Measurements from ENCODE around the gene VCAN.

VCAN gene

DNA sequence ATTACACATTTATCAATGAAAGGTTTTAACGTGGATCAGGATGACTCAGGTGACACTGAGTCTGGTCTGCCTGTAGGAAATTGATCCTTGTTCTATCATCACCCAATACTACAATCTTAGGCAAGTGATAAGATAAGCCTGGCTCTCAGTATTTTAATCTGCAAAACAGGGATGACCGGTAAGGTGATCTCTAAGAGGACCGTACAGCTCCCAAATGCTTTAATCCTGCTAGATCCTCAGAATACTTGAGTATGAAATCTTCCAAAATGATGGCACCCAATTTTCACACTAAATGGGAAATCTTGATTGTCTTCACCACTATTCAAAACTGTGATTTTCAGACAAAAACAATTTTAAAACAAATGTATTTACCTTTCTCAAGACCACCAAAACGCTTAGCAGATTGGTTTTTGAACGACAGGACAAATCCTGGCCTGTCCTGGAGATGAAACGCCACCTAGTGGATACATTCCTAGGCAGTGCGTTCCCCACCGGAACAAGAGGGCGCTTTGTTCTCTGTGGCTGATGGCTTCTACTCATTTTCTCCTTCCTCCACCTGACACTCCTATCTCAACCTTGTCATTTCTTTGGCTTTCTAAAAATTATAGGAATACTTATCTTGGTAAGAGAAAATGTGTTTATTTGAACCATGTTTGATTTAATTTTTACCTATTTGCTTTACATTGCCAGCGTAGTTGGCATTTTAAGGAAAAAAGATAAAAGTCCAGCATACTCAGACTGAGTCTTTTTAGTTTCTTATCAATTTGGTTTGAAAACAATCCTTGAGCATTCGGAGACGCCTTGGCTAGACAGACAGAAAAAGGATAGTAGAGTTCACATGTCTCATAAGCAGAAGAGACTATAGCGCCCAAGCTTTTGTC, 41.2 kb upstream of the VCAN start (continued):
- TF ChIP-seq ZBTB11 (tag by site-specific recombination; conservative IDR thresholded peaks at IDR 0.05; ENCODE audit: low read depth): no peak
- TF ChIP-seq ZIC2 (tag by site-specific recombination; IDR thresholded peaks at IDR 0.05): no peak
- no peak for TF ChIP-seq ZNF561 (tag by site-specific recombination; IDR thresholded peaks at IDR 0.05; ENCODE audit: borderline replicate concordance)
- no peak for TF ChIP-seq ZNF785 (tag by site-specific recombination; IDR thresholded peaks at IDR 0.05)
- no peak for TF ChIP-seq ZNF623 (tag by site-specific recombination; IDR thresholded peaks at IDR 0.05)
- TF ChIP-seq ZNF148 (tag by site-specific recombination; IDR thresholded peaks at IDR 0.05; ENCODE audit: borderline replicate concordance): no peak
- TF ChIP-seq ZSCAN18 (tag by site-specific recombination; IDR thresholded peaks at IDR 0.05): no peak
- TF ChIP-seq EGR2 (tag by site-specific recombination; IDR thresholded peaks at IDR 0.05; ENCODE audit: low read depth): no peak
- no peak for TF ChIP-seq ZNF16 (tag by site-specific recombination; IDR thresholded peaks at IDR 0.05; ENCODE audit: low read depth)
- TF ChIP-seq ZFP37 (tag by site-specific recombination; IDR thresholded peaks at IDR 0.05): no peak
- peak; percentile 20; the same call in 1 of the 2 replicates for TF ChIP-seq CTCF (tag by site-specific recombination; IDR thresholded peaks at IDR 0.05)

DNA sequence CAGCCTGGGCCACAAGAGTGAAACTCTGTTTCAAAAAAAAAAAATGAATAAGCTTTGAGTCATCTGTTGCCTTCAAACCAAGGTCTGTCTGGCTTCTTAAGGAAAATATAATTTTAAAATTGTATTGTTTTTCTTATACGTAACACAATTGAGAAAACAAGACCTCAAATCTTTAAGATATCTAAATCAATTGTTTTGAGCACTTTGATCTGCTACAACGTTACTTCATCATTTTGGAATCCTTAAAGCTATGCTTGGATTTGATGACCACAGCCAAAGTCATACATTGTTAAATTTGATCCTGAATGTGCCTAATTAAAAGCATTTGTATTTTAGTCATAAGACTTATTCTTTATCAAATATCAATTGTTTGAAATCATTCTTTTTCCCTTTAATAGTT, 37.7 kb upstream of the VCAN start:
- ChIA-PET CTCF (interaction anchor here (0.6 to 1.5 kb wide), 3 partner anchors 13 to 837 kb away, joined by 3 to 6 read pairs (median 4); no protein-coding TSS in a partner anchor), POLR2A (no interaction called here)
- Histone ChIP-seq H3K36me3 (ENCODE audit: control insufficient read depth in 2 of 2, insufficient read depth in 1 of 2, low read length in 2 of 2) (no peaks in the 10 kb centered on the region), H3K4me3 (ENCODE audit: low read depth, low read length) (no peak overlapping the region), H3K4me1 (ENCODE audit: control insufficient read depth, insufficient read depth, low read length) (no peaks in the 10 kb centered on the region), H3K9me3 (ENCODE audit: control insufficient read depth, insufficient read depth, low read depth, low read length) (no peaks in the 10 kb centered on the region), H3K27ac (ENCODE audit: extremely low read depth, low read depth, low read length) (no peak overlapping the region)
- TF ChIP-seq HIC1 (tag by site-specific recombination; IDR thresholded peaks at IDR 0.05) (no peak), ZNF624 (tag by site-specific recombination; IDR thresholded peaks at IDR 0.05) (no peak), ZNF747 (tag by site-specific recombination; IDR thresholded peaks at IDR 0.05) (no peak), ZNF776 (tag by site-specific recombination; IDR thresholded peaks at IDR 0.05; ENCODE audit: borderline replicate concordance) (no peak), KLF8 (tag by site-specific recombination; IDR thresholded peaks at IDR 0.05) (no peak), HOXC10 (CRISPR knock-in tag; IDR thresholded peaks at IDR 0.05) (no peak), GLIS1 (tag by site-specific recombination; IDR thresholded peaks at IDR 0.05) (no peak), ZNF549 (tag by site-specific recombination; IDR thresholded peaks at IDR 0.05) (no peak), ZBTB8A (tag by site-specific recombination; IDR thresholded peaks at IDR 0.05) (no peak), GLIS2 (tag by site-specific recombination; IDR thresholded peaks at IDR 0.05) (no peak), ZNF112 (tag by site-specific recombination; IDR thresholded peaks at IDR 0.05) (no peak), ZBTB20 (tag by site-specific recombination; IDR thresholded peaks at IDR 0.05) (no peak)
- TF ChIP-seq, protein P1, sequence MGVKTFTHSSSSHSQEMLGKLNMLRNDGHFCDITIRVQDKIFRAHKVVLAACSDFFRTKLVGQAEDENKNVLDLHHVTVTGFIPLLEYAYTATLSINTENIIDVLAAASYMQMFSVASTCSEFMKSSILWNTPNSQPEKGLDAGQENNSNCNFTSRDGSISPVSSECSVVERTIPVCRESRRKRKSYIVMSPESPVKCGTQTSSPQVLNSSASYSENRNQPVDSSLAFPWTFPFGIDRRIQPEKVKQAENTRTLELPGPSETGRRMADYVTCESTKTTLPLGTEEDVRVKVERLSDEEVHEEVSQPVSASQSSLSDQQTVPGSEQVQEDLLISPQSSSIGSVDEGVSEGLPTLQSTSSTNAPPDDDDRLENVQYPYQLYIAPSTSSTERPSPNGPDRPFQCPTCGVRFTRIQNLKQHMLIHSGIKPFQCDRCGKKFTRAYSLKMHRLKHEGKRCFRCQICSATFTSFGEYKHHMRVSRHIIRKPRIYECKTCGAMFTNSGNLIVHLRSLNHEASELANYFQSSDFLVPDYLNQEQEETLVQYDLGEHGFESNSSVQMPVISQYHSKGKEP (tag by site-specific recombination; IDR thresholded peaks at IDR 0.05): no peak

All from HEK293 (cell line).